ENCODE results near the gene PLA2G1B. TPM values are rescaled to one million over a fixed set of nuclear protein-coding genes. Genes with fewer than 3 reads are reported as not detected.
A peak's percentile ranks its signal among the peaks of the same experiment; 100 is the strongest.

Gene PLA2G1B
- total and polyA plus RNA-seq, 2 of the 13 experiments (the other 11 are each of a cell fraction or from before 2014, with no cell fraction given) = 0.33 to 1.4 TPM

DNA sequence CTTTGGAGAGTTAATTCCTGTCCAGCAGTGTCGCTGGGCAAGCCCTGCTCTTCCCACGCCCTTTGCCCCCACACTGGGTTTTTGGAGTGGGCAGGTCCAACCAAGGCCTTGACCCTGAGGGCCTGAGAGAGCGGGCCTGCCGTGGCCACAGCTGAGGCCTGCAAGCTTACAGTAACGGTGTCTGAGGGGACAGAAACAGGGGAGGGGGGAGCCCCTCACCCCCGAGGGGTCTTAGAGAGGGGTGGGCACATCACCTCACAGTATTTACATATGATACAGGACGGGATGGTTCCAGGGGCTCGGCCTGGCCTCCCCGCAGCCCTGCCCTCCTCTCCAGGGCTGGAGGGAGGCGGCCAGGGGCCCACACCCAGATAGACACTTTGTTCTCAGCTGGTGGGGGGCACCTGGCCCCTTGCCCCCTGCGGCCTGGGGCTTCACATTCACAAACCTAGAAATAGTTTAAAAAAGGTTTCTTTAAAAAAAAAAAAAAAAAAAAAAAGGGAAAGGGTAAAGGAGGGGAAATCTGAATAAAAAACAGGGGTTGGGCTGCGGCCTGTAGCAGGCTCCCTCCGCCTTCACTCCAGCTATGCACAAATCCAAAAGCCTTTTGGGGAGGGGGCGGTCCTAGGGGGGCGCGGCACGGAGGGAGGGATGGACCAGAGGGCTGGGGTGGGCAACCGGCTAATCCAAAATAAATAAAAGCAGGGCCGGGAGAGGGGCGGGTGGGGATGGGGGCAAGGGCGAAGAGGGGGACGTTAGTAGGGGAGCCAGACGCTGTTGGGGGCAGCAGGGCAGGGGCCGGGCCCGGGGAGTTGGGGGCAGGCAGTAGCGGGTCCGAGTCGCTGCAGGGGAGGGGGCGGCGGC lies 14.8 kb upstream of the PLA2G1B start (continued):
- TF ChIP-seq HNF4G (IDR thresholded peaks at IDR 0.05; ENCODE audit: borderline replicate concordance, low read depth, low read length) = peak; percentile 71; the same call in 1 of the 2 replicates
- no peak for TF ChIP-seq HNF4G (CRISPR knock-in tag; IDR thresholded peaks at IDR 0.05; ENCODE audit: borderline replicate concordance, low read depth)
- no peak for TF ChIP-seq CHCHD3 (CRISPR knock-in tag; IDR thresholded peaks at IDR 0.05)
- no peak for TF ChIP-seq HMG20B (CRISPR knock-in tag; conservative IDR thresholded peaks at IDR 0.05)
- TF ChIP-seq IRF2 (CRISPR knock-in tag; IDR thresholded peaks at IDR 0.05) = no peak
- TF ChIP-seq AGO2 (optimal IDR thresholded peaks at IDR 0.05; ENCODE audit: low read depth, low read length) = peak; percentile 48
- peak; percentile 73 for TF ChIP-seq ZFX (CRISPR knock-in tag; IDR thresholded peaks at IDR 0.05; ENCODE audit: low read depth)
- 0 out of 2 replicates have a peak, but pooled peaks have one; percentile 22 for TF ChIP-seq PHF8 (CRISPR knock-in tag; IDR thresholded peaks at IDR 0.05)
- peak; percentile 49 to 88; a peak in 3 of 4 replicates for TF ChIP-seq NR2F1 (CRISPR knock-in tag; IDR thresholded peaks at IDR 0.05)
- no peak for TF ChIP-seq HOXA7 (CRISPR knock-in tag; IDR thresholded peaks at IDR 0.05)
- TF ChIP-seq, protein P1, sequence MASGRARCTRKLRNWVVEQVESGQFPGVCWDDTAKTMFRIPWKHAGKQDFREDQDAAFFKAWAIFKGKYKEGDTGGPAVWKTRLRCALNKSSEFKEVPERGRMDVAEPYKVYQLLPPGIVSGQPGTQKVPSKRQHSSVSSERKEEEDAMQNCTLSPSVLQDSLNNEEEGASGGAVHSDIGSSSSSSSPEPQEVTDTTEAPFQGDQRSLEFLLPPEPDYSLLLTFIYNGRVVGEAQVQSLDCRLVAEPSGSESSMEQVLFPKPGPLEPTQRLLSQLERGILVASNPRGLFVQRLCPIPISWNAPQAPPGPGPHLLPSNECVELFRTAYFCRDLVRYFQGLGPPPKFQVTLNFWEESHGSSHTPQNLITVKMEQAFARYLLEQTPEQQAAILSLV (CRISPR knock-in tag; IDR thresholded peaks at IDR 0.05; ENCODE audit: borderline replicate concordance) = 0 out of 2 replicates have a peak, but pooled peaks have one; percentile 37
- TF ChIP-seq, protein P2, sequence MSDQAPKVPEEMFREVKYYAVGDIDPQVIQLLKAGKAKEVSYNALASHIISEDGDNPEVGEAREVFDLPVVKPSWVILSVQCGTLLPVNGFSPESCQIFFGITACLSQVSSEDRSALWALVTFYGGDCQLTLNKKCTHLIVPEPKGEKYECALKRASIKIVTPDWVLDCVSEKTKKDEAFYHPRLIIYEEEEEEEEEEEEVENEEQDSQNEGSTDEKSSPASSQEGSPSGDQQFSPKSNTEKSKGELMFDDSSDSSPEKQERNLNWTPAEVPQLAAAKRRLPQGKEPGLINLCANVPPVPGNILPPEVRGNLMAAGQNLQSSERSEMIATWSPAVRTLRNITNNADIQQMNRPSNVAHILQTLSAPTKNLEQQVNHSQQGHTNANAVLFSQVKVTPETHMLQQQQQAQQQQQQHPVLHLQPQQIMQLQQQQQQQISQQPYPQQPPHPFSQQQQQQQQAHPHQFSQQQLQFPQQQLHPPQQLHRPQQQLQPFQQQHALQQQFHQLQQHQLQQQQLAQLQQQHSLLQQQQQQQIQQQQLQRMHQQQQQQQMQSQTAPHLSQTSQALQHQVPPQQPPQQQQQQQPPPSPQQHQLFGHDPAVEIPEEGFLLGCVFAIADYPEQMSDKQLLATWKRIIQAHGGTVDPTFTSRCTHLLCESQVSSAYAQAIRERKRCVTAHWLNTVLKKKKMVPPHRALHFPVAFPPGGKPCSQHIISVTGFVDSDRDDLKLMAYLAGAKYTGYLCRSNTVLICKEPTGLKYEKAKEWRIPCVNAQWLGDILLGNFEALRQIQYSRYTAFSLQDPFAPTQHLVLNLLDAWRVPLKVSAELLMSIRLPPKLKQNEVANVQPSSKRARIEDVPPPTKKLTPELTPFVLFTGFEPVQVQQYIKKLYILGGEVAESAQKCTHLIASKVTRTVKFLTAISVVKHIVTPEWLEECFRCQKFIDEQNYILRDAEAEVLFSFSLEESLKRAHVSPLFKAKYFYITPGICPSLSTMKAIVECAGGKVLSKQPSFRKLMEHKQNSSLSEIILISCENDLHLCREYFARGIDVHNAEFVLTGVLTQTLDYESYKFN (CRISPR knock-in tag; conservative IDR thresholded peaks at IDR 0.05) = peak; percentile 38
- no peak; the same call in 1 of the 2 replicates for TF ChIP-seq ZBTB7B (CRISPR knock-in tag; IDR thresholded peaks at IDR 0.05)
- TF ChIP-seq NFE2L1 (CRISPR knock-in tag; IDR thresholded peaks at IDR 0.05; ENCODE audit: borderline replicate concordance) = no peak
- no peak for TF ChIP-seq KDM1A (CRISPR knock-in tag; IDR thresholded peaks at IDR 0.05)
- TF ChIP-seq ZNF792 (CRISPR knock-in tag; IDR thresholded peaks at IDR 0.05) = no peak
- no peak for TF ChIP-seq ATF7 (IDR thresholded peaks at IDR 0.05)
- no peak for TF ChIP-seq ATF7 (CRISPR knock-in tag; IDR thresholded peaks at IDR 0.05)
- no peak for TF ChIP-seq HOXA5 (CRISPR knock-in tag; IDR thresholded peaks at IDR 0.05)
- TF ChIP-seq, protein P3, sequence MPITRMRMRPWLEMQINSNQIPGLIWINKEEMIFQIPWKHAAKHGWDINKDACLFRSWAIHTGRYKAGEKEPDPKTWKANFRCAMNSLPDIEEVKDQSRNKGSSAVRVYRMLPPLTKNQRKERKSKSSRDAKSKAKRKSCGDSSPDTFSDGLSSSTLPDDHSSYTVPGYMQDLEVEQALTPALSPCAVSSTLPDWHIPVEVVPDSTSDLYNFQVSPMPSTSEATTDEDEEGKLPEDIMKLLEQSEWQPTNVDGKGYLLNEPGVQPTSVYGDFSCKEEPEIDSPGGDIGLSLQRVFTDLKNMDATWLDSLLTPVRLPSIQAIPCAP (CRISPR knock-in tag; IDR thresholded peaks at IDR 0.05; ENCODE audit: low read depth) = no peak
- 0 out of 2 replicates have a peak, but pooled peaks have one; percentile 27 for TF ChIP-seq ZMYM3 (CRISPR knock-in tag; IDR thresholded peaks at IDR 0.05)
- TF ChIP-seq ZNF788 (CRISPR knock-in tag; IDR thresholded peaks at IDR 0.05; ENCODE audit: borderline replicate concordance) = peak; percentile 54; the same call in 1 of the 2 replicates
- peak; percentile 26; the same call in 1 of the 2 replicates for TF ChIP-seq TBX2 (CRISPR knock-in tag; IDR thresholded peaks at IDR 0.05; ENCODE audit: borderline replicate concordance)
- TF ChIP-seq NCOA1 (CRISPR knock-in tag; IDR thresholded peaks at IDR 0.05) = no peak
- no peak for TF ChIP-seq CCAR2 (optimal IDR thresholded peaks at IDR 0.05; ENCODE audit: low read depth, low read length)
- TF ChIP-seq TEAD3 (CRISPR knock-in tag; optimal IDR thresholded peaks at IDR 0.05; ENCODE audit: borderline replicate concordance) = peak; percentile 17
